Measurements from ENCODE around the gene GTPBP2. TPM values are rescaled to one million over a fixed set of nuclear protein-coding genes. Genes with fewer than 3 reads are reported as not detected.

Gene GTPBP2
- total RNA-seq, 1 donor from 2014 or later, result 76.6 TPM

GRCh38 chr6:43671011-43671800 lies 42.1 kb upstream of the GTPBP2 start:
- peaks cover 14% of the 10 kb centered on the region for H3K27me3 Mint-ChIP-seq (ENCODE audit: unreplicated experiment)
- no peak for TF ChIP-seq CTCF (IDR thresholded peaks at IDR 0.05; ENCODE audit: unreplicated experiment)
- H3K27ac Mint-ChIP-seq (ENCODE audit: unreplicated experiment), result no peak overlapping the region
- H3K4me1 Mint-ChIP-seq (ENCODE audit: unreplicated experiment), result peaks cover 7% of the 10 kb centered on the region
- no peaks in the 10 kb centered on the region for H3K9me3 Mint-ChIP-seq (ENCODE audit: unreplicated experiment)
- no peak for DNase-seq (ENCODE audit: low spot score)
- H3K36me3 Mint-ChIP-seq (ENCODE audit: low read depth, unreplicated experiment), result peaks cover 14% of the 10 kb centered on the region
- H3K4me3 Mint-ChIP-seq (ENCODE audit: unreplicated experiment), result peak overlapping the region; percentile 25

GRCh38 chr6:43670623-43670986 lies 41.5 kb upstream of the GTPBP2 start:
- H3K4me3 Mint-ChIP-seq (ENCODE audit: unreplicated experiment), result peak overlapping the region; percentile 25
- TF ChIP-seq CTCF (IDR thresholded peaks at IDR 0.05; ENCODE audit: unreplicated experiment), result no peak
- H3K9me3 Mint-ChIP-seq (ENCODE audit: unreplicated experiment), result no peaks in the 10 kb centered on the region
- peaks cover 7% of the 10 kb centered on the region for H3K4me1 Mint-ChIP-seq (ENCODE audit: unreplicated experiment)
- H3K27ac Mint-ChIP-seq (ENCODE audit: unreplicated experiment), result no peak overlapping the region
- H3K36me3 Mint-ChIP-seq (ENCODE audit: low read depth, unreplicated experiment), result peaks cover 14% of the 10 kb centered on the region
- no peak for DNase-seq (ENCODE audit: low spot score)
- peaks cover 15% of the 10 kb centered on the region for H3K27me3 Mint-ChIP-seq (ENCODE audit: unreplicated experiment)

- H3K27me3 Mint-ChIP-seq (ENCODE audit: unreplicated experiment), result peaks cover 16% of the 10 kb centered on the region
- no peak for TF ChIP-seq CTCF (IDR thresholded peaks at IDR 0.05; ENCODE audit: unreplicated experiment)
- DNase-seq (ENCODE audit: low spot score), result no peak
- peaks cover 13% of the 10 kb centered on the region for H3K36me3 Mint-ChIP-seq (ENCODE audit: low read depth, unreplicated experiment)
- H3K27ac Mint-ChIP-seq (ENCODE audit: unreplicated experiment), result no peak overlapping the region
- no peaks in the 10 kb centered on the region for H3K9me3 Mint-ChIP-seq (ENCODE audit: unreplicated experiment)
- peaks cover 7% of the 10 kb centered on the region for H3K4me1 Mint-ChIP-seq (ENCODE audit: unreplicated experiment)
- H3K4me3 Mint-ChIP-seq (ENCODE audit: unreplicated experiment), result no peak overlapping the region
These were observed 41.0 kb upstream of the GTPBP2 start for GRCh38 chr6:43669922-43670622.

- H3K27ac Mint-ChIP-seq (ENCODE audit: unreplicated experiment), result no peak overlapping the region
These were observed 40.2 kb upstream of the GTPBP2 start for GRCh38 chr6:43669050-43669921.

More at GRCh38 chr6:43669050-43669921, 40.2 kb upstream of the GTPBP2 start:
- Mint-ChIP-seq H3K27me3 (ENCODE audit: unreplicated experiment) (peaks cover 13% of the 10 kb centered on the region), H3K4me3 (ENCODE audit: unreplicated experiment) (no peak overlapping the region), H3K9me3 (ENCODE audit: unreplicated experiment) (no peaks in the 10 kb centered on the region), H3K36me3 (ENCODE audit: low read depth, unreplicated experiment) (peaks cover 7% of the 10 kb centered on the region), H3K4me1 (ENCODE audit: unreplicated experiment) (peaks cover 7% of the 10 kb centered on the region)
- DNase-seq (ENCODE audit: low spot score), result no peak
- TF ChIP-seq CTCF (IDR thresholded peaks at IDR 0.05; ENCODE audit: unreplicated experiment), result no peak
